HL-60 (cell line): Measurements from ENCODE around the gene FIGN.

Experiments used
- GABPA ChIP-seq: IDR thresholded peaks from 2 replicates; pipeline ENCODE4 v1.6.1; 2012; ENCODE audit warnings: low read depth
- POLR2AphosphoS5 ChIP-seq: IDR thresholded peaks from 2 replicates; pipeline ENCODE4 v1.6.1; 2012; ENCODE audit warnings: low read depth
- REST ChIP-seq: IDR thresholded peaks from 2 replicates; pipeline ENCODE4 v1.6.1; 2012; ENCODE audit warnings: low read depth; ENCODE audit not compliant: insufficient replicate concordance
- SPI1 ChIP-seq: IDR thresholded peaks from 2 replicates; pipeline ENCODE4 v1.6.1; 2012; ENCODE audit warnings: low read depth, mild to moderate bottlenecking, borderline replicate concordance
- TF ChIP-seq, protein P1 (sequence below): IDR thresholded peaks from one replicate; pipeline ENCODE4 v1.5.1; 2011; ENCODE audit warnings: low read length, control low read depth, inconsistent platforms; ENCODE audit not compliant: insufficient read depth

DNA sequence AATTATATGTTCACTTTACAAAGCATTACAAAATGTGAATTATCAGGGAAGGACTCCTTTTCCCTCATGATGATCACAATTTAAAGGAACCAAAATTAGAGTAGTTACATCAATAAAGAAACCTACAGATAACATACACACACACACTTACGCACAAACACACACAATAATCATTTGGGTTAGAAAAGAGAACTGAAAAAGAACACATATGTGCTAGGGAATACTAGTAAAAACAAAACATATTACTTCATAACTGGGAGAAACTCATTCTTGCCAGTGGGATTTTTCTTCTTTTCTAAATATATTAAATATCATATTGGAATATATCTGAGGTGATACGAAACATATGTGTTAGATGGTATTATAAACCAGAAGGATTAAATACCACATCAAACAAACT is 42.3 kb downstream of the FIGN start:
- TF ChIP-seq, protein P1, sequence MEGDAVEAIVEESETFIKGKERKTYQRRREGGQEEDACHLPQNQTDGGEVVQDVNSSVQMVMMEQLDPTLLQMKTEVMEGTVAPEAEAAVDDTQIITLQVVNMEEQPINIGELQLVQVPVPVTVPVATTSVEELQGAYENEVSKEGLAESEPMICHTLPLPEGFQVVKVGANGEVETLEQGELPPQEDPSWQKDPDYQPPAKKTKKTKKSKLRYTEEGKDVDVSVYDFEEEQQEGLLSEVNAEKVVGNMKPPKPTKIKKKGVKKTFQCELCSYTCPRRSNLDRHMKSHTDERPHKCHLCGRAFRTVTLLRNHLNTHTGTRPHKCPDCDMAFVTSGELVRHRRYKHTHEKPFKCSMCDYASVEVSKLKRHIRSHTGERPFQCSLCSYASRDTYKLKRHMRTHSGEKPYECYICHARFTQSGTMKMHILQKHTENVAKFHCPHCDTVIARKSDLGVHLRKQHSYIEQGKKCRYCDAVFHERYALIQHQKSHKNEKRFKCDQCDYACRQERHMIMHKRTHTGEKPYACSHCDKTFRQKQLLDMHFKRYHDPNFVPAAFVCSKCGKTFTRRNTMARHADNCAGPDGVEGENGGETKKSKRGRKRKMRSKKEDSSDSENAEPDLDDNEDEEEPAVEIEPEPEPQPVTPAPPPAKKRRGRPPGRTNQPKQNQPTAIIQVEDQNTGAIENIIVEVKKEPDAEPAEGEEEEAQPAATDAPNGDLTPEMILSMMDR: no peak
- TF ChIP-seq REST (no peak), POLR2AphosphoS5 (no peak), GABPA (no peak), SPI1 (no peak)
